Natural killer cell (primary cell): ENCODE measurements around the gene PRIMPOL. TPM values are rescaled to one million over a fixed set of nuclear protein-coding genes. Genes with fewer than 3 reads are reported as not detected.

Experiments used
- ATAC-seq, 3 donors: fragments of 150-1000 bp in 2 of 3; fragments of 200-7000 bp in 1 of 3; cut with Tn5 transposase; 1 replicate in 1 of 3; 2 replicates in 2 of 3; pipeline ENCODE4 v1.10.0; 2021; ENCODE audit warnings: mild to moderate bottlenecking in 2 of 3, moderate library complexity in 2 of 3
- DNase-seq, 2 donors: peaks; one replicate each; pipeline versions ENCODE4 v3.0.0 to v3.0.0-alpha.2; 2013 to 2021; ENCODE audit warnings: mixed read lengths in 1 of 2
- H3K27ac ChIP-seq: one replicate; pipeline ENCODE4 v1.5.1; 2013; ENCODE audit warnings: mild to moderate bottlenecking, low read length
- H3K27me3 ChIP-seq: one replicate; pipeline ENCODE4 v1.6.1; 2013; ENCODE audit warnings: low read length; ENCODE audit not compliant: control insufficient read depth, insufficient read depth
- H3K36me3 ChIP-seq: one replicate; pipeline ENCODE4 v1.6.1; 2013; ENCODE audit warnings: low read length; ENCODE audit not compliant: control insufficient read depth, insufficient read depth
- H3K4me1 ChIP-seq: one replicate; pipeline ENCODE4 v1.6.1; 2013; ENCODE audit warnings: low read length; ENCODE audit not compliant: control insufficient read depth, insufficient read depth
- H3K4me3 ChIP-seq: one replicate; pipeline ENCODE4 v1.5.1; 2013; ENCODE audit warnings: low read length
- H3K9me3 ChIP-seq: one replicate; pipeline ENCODE4 v1.6.1; 2013; ENCODE audit warnings: low read length; ENCODE audit not compliant: control insufficient read depth, insufficient read depth
- H3K27ac Mint-ChIP-seq, 2 donors: one replicate each; pipeline ENCODE4 v1.8.0; 2022; ENCODE audit warnings: mild to moderate bottlenecking in 2 of 2, mixed read lengths in 2 of 2, moderate library complexity in 1 of 2
- H3K27me3 Mint-ChIP-seq, 2 donors: one replicate each; pipeline ENCODE4 v1.8.0; 2022; ENCODE audit warnings: low read depth in 2 of 2, mixed read lengths in 2 of 2
- H3K36me3 Mint-ChIP-seq: one replicate; pipeline ENCODE4 v1.8.0; 2022; ENCODE audit warnings: mixed read lengths
- H3K4me1 Mint-ChIP-seq, 2 donors: one replicate each; pipeline ENCODE4 v1.8.0; 2022; ENCODE audit warnings: mixed read lengths in 2 of 2
- H3K4me3 Mint-ChIP-seq: one replicate; pipeline ENCODE4 v1.8.0; 2022; ENCODE audit warnings: mild to moderate bottlenecking, moderate library complexity, mixed read lengths
- H3K9me3 Mint-ChIP-seq, 2 donors: one replicate each; pipeline ENCODE4 v1.8.0; 2022; ENCODE audit warnings: mixed read lengths in 2 of 2
- WGBS: methylation state at CpG from one replicate; pipeline ENCODE4 v1.1.7; 2013; ENCODE audit warnings: missing lambda C conversion rate; ENCODE audit not compliant: insufficient coverage; 5-methylcytosine and 5-hydroxymethylcytosine counted together
- intact Hi-C: fragments of 100-400 bp; cut with micrococcal nuclease; formaldehyde crosslinking; loops from one replicate; pipeline ENCODE4 v1.14.2; 2022
- total RNA-seq, 4 donors: library from RNA; stranded (reverse); fragments of 120-200 nt in 1 of 4; gene quantifications; one replicate each; pipeline versions ENCODE4 v1.2.3 to v1.2.4, GENCODE V29; 2013 to 2022
- TF ChIP-seq, protein P1 (sequence below): fragments of 200-600 bp; IDR thresholded peaks from one replicate; pipeline ENCODE4 v1.8.0; 2022; ENCODE audit warnings: antibody characterized with exemption

PRIMPOL gene
- total RNA-seq, 3 donors from 2014 or later (not counting 1 experiment from before 2014, with no cell fraction given), result 13.2 to 17.9 (median 16.9) TPM

DNA sequence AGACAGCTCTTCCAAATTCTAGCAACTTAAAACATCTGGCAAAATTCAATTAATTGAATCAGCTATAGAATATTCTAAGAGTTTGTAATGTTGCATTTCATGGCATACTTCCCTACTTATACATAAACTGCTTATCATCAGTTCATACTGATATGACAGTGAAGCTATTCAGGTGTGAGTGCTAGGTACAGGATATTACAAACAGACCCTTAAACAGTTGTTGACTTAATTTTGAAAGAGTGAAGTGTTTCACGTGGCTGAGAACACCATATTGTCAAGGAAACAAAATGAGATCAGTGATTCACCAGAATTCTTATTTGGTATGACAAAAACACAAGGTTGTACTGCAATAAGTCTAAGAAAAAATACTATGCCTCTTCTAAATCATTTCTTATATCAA, 56.9 kb downstream of the PRIMPOL start:
- Histone ChIP-seq H3K36me3 (no peaks in the 10 kb centered on the region), H3K27ac (no peak overlapping the region), H3K4me1 (no peaks in the 10 kb centered on the region), H3K4me3 (no peak overlapping the region), H3K9me3 (no peaks in the 10 kb centered on the region), H3K27me3 (no peaks in the 10 kb centered on the region)
- intact Hi-C loops, result no loop called here
- Mint-ChIP-seq H3K9me3 (no peaks in the 10 kb centered on the region), H3K27ac (no peak overlapping the region), H3K4me1 (peaks cover 0 to 6% of the 10 kb centered on the region in 2 donors), H3K27me3 (no peaks in the 10 kb centered on the region), H3K4me3 (no peak overlapping the region), H3K36me3 (no peaks in the 10 kb centered on the region)
- TF ChIP-seq, protein P1, sequence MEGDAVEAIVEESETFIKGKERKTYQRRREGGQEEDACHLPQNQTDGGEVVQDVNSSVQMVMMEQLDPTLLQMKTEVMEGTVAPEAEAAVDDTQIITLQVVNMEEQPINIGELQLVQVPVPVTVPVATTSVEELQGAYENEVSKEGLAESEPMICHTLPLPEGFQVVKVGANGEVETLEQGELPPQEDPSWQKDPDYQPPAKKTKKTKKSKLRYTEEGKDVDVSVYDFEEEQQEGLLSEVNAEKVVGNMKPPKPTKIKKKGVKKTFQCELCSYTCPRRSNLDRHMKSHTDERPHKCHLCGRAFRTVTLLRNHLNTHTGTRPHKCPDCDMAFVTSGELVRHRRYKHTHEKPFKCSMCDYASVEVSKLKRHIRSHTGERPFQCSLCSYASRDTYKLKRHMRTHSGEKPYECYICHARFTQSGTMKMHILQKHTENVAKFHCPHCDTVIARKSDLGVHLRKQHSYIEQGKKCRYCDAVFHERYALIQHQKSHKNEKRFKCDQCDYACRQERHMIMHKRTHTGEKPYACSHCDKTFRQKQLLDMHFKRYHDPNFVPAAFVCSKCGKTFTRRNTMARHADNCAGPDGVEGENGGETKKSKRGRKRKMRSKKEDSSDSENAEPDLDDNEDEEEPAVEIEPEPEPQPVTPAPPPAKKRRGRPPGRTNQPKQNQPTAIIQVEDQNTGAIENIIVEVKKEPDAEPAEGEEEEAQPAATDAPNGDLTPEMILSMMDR, result no peak
- DNase-seq, result no peak
- WGBS, result 54% methylated on average over 1 of the region's 1 CpG
- no peak for ATAC-seq

DNA sequence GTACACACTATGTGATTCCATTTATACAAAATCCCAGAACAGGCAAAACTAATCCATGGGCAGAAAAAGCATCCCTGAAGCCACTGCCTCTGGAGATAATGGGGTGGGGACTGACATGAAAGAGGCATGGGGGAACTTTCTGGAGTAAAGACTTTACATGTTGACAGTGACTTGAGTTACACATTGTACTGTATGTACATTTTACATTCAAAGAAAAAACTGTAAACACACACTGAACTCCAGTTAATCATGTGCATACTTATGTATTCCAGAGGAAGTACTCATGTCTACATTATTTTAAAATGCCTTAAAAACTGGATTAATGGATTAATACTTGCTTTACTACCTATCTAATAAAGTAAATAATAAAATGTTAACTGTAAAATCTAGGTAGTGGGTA, 62.8 kb downstream of the PRIMPOL start:
- no peak overlapping the region for H3K27ac ChIP-seq
- no peaks in the 10 kb centered on the region for H3K9me3 ChIP-seq
- intact Hi-C loops, result no loop called here
- Mint-ChIP-seq H3K27me3 (no peaks in the 10 kb centered on the region), H3K27ac (no peak overlapping the region), H3K4me3 (no peak overlapping the region), H3K9me3 (no peaks in the 10 kb centered on the region), H3K4me1 (no peaks in the 10 kb centered on the region), H3K36me3 (no peaks in the 10 kb centered on the region)
- TF ChIP-seq, protein P1, result no peak
- H3K27me3 ChIP-seq, result no peaks in the 10 kb centered on the region
- H3K36me3 ChIP-seq, result no peaks in the 10 kb centered on the region
- H3K4me3 ChIP-seq, result no peak overlapping the region
- ATAC-seq (no peak), DNase-seq (no peak)
- H3K4me1 ChIP-seq, result no peaks in the 10 kb centered on the region

DNA sequence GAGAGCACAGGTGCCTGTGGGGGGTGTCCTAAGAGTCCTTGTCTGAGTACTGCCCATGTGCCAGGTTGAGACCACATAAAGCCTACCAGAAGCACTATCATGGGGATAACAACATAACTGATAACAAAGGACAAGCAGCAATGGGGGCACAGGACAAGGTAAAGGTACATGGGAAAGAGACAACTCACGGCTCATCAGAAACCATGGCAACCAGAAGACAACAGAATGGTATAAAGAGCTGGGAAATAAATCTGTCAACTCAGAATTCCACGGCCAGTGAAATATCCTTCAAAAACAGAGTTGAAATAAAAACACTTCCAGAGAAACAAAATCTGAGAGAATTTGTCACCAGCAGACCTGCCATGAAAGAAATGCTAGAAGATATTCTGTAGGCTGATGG, 64.3 kb downstream of the PRIMPOL start:
- no peak for ATAC-seq
- H3K36me3 Mint-ChIP-seq, result no peaks in the 10 kb centered on the region
- H3K4me3 ChIP-seq, result no peak overlapping the region
- 70% methylated on average over 2 of the region's 2 CpGs for WGBS
- H3K27ac ChIP-seq, result no peak overlapping the region
- H3K27me3 ChIP-seq, result no peaks in the 10 kb centered on the region
- H3K4me3 Mint-ChIP-seq, result no peak overlapping the region
- TF ChIP-seq, protein P1, result no peak
- H3K36me3 ChIP-seq, result no peaks in the 10 kb centered on the region
- H3K9me3 ChIP-seq, result no peaks in the 10 kb centered on the region
- intact Hi-C loops, result no loop called here
- peaks cover 0 to 4% of the 10 kb centered on the region in 2 donors for H3K4me1 Mint-ChIP-seq
- DNase-seq, result no peak
- no peaks in the 10 kb centered on the region for H3K4me1 ChIP-seq
- no peaks in the 10 kb centered on the region for H3K9me3 Mint-ChIP-seq
- H3K27me3 Mint-ChIP-seq, result no peaks in the 10 kb centered on the region
- H3K27ac Mint-ChIP-seq, result no peak overlapping the region

DNA sequence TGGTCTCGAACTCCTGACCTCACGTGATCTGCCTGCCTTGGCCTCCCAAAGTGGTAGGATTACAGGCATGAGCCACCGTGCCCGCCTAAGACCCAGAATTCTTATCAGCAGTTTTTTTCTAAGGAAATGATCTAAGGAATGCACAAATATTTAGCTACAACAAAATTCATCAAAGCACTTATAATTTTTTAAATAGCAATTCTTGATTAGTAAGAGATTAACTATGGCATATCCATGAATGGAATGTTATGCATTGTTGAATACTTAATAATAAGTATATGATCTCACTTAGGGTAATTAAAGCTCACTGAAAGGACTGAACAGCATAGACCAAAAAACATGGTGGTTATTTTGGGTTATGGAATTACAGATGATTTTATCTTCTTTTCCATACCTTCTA, 66.0 kb downstream of the PRIMPOL start:
- TF ChIP-seq, protein P1, result no peak
- Mint-ChIP-seq H3K4me3 (no peak overlapping the region), H3K9me3 (peaks cover 4 to 5% of the 10 kb centered on the region in 2 donors), H3K27ac (no peak overlapping the region), H3K4me1 (peaks cover 0 to 5% of the 10 kb centered on the region in 2 donors), H3K27me3 (no peaks in the 10 kb centered on the region), H3K36me3 (peaks cover 8% of the 10 kb centered on the region)
- Histone ChIP-seq H3K36me3 (no peaks in the 10 kb centered on the region), H3K27ac (no peak overlapping the region), H3K4me3 (no peak overlapping the region), H3K27me3 (no peaks in the 10 kb centered on the region), H3K4me1 (no peaks in the 10 kb centered on the region), H3K9me3 (no peaks in the 10 kb centered on the region)
- ATAC-seq (no peak), DNase-seq (no peak)
- intact Hi-C loops, result no loop called here
- 100% methylated on average over 2 of the region's 4 CpGs for WGBS
